GM12864 (cell line): Measurements from ENCODE around the gene NUDT1.
"Not testable (repeated sequence)": the region's sequence is repeated elsewhere in the genome, so short reads cannot be mapped to it uniquely, and the experiment has no call there.

ENCODE experiments used
- DNase-seq: peaks from one replicate; pipeline ENCODE4 v3.0.0-alpha.2; 2011; ENCODE audit warnings: low read depth
- H3K4me3 ChIP-seq: 2 replicates; pipeline ENCODE4 v1.5.1; 2011; ENCODE audit warnings: mild to moderate bottlenecking, low read depth, low read length, control low read depth
- TF ChIP-seq, protein P1 (sequence below): IDR thresholded peaks from 2 replicates; pipeline ENCODE4 v1.5.1; 2011; ENCODE audit warnings: low read depth, mild to moderate bottlenecking, moderate library complexity, low read length, control low read depth, inconsistent platforms; ENCODE audit errors: missing control alignments

NUDT1 gene

DNA sequence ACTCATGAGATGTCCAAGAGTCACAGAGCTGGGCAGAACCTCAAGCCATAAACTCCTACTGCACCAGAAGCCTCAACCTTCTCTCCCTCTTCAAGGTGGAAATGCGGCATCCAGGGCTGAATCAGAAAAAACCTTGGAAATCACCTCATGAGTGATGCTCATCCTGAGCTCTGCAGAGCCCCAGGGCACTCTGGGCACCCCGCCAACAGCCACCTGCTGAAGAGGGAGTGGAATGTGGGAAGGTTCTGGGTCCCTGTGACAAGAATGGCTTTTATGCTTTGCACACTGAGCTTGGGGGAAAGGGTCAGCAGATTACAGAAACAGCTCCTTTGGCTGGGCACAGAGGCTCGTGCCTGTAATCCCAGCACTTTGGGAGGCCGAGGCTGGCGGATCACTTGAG lies 18.8 kb downstream of the NUDT1 start:
- no peak overlapping the region for H3K4me3 ChIP-seq
- no peak for DNase-seq
- TF ChIP-seq, protein P1, sequence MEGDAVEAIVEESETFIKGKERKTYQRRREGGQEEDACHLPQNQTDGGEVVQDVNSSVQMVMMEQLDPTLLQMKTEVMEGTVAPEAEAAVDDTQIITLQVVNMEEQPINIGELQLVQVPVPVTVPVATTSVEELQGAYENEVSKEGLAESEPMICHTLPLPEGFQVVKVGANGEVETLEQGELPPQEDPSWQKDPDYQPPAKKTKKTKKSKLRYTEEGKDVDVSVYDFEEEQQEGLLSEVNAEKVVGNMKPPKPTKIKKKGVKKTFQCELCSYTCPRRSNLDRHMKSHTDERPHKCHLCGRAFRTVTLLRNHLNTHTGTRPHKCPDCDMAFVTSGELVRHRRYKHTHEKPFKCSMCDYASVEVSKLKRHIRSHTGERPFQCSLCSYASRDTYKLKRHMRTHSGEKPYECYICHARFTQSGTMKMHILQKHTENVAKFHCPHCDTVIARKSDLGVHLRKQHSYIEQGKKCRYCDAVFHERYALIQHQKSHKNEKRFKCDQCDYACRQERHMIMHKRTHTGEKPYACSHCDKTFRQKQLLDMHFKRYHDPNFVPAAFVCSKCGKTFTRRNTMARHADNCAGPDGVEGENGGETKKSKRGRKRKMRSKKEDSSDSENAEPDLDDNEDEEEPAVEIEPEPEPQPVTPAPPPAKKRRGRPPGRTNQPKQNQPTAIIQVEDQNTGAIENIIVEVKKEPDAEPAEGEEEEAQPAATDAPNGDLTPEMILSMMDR = no peak

DNA sequence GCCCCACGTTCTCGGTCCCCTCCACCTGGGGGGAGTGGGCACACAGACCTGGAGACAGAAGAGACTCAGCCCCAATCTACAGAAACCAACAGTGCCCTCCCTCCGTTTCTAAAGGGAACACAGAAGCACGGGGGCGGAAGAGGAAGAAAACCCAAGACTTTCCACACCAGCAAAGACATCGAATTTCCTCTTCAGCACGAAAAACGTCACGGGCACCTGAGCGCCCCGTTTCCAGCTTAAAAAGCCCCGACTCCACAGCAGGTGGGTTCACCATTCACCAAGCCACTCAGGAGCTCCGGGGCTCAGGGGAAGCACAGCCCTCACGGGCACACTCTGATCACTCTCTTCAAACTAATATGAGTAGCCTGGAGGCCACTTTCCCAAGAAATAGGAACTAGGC lies 19.6 kb downstream of the NUDT1 start:
- DNase-seq = no peak
- TF ChIP-seq, protein P1 = no peak
- no peak overlapping the region for H3K4me3 ChIP-seq

DNA sequence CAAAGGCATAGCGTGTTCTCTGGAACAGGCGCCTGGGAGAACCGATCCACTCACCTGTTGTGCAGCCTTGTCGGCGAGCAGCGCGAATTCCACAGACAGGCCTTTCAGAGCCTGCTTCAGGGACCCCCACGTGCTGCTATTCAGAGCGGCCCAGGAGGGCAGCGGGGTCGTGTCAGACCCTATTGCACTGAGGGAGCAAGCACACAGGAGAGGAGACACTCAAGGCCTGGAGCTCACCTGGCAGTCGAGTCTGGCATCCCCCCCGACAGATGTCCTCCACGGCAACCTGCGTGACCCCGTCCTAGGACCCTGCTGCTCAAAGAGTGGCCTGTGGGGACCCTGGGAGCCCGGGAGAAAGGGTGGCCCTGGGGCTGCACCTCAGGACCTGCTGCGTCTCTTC lies 21.1 kb downstream of the NUDT1 start:
- H3K4me3 ChIP-seq = no peak overlapping the region
- TF ChIP-seq, protein P1 = no peak
- DNase-seq = no peak

DNA sequence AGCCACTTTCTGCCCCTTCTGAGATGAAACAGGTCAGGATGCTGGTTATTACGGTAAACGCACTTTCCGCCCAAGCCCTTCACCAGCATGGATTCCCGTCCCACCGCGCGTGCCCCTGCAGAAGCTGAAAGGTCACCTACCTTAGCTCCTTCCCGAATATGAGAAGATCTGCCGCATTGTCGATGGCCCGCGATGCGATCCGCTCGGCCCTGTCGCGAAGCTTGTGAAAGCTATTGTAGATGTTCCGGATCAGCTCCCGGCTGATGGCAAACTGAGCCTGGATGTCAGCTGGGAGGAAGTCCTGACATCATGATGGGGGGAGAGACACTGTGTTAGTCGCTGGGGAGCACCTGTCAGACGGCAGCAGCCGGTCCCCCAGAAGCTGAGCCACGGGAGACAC lies 22.1 kb downstream of the NUDT1 start:
- TF ChIP-seq, protein P1 = no peak
- H3K4me3 ChIP-seq = no peak overlapping the region
- no peak for DNase-seq

DNA sequence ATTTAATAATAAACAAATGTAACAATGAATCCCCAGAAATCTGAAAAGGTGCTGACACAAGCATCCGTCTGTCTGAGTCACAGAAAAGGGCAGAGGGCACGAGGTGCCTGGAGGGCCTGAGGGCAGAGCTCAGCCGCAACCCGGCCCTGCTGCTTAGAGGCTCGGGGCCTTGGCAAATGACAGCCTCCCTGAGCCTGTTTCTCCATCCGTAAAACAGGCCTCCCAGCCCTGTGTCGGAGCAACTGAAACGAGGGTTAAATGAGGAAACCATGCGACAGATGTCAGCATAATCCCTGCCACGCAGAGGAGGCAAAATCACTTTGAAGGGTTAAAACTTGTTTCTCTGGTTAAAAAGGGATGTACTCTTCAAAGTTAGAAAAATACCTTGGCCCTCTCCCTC lies 24.9 kb downstream of the NUDT1 start:
- DNase-seq = no peak
- TF ChIP-seq, protein P1 = no peak
- H3K4me3 ChIP-seq = no peak overlapping the region

DNA sequence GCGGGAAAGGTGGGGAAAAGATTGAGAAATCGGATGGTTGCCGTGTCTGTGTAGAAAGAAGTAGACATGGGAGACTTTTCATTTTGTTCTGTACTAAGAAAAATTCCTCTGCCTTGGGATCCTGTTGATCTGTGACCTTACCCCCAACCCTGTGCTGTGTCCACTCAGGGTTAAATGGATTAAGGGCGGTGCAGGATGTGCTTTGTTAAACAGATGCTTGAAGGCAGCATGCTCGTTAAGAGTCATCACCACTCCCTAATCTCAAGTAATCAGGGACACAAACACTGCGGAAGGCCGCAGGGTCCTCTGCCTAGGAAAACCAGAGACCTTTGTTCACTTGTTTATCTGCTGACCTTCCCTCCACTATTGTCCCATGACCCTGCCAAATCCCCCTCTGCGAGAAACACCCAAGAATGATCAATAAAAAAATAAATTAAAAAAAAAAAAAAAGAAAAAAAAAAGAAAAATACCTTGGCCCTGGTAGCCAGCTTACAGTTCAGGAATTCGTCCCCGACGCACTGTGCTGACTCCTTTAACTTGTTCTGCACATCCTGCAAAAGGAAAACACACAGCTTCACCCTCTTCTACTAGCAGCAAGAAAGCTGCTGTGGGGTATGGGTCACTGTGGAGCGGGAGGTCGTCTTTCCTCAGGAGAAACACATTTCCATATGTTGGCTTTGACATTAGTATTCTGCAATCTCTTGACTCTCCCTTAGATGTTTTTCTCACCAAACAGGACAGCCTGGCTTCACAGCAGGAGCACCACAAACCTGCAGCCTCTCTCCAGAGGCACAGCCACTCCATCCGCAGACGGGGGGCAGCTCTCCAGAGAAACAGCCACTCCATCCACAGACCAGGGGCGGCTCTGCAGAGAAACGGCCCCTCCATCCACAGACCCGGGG lies 27.3 kb downstream of the NUDT1 start:
- DNase-seq, H3K4me3 ChIP-seq: not testable (repeated sequence)

DNA sequence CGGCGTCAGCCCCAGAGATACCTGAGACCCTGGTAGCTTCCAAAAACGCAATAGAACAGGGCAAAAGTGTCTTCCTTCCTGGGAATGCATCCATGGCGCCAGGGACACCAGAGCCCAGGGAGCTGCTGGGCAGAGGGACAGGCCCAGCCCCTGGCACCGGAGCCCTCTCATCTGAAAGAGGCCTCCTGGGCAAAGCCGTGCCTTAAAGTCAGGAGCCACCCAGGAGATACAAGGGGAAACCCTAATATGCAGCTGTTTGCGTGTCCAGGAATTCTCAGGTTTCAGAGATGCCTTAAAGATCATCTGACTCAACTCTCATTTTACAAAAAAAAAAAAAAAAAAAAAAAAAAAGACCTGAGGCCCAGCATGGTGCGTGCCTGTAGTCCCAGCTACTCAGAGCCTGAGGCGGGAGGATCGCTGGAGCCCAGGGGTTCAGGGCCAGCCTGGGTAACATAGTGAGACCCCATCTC lies 28.0 kb downstream of the NUDT1 start:
- no peak for DNase-seq
- TF ChIP-seq, protein P1 = no peak
- no peak overlapping the region for H3K4me3 ChIP-seq
